Measurements from ENCODE around the gene CHST14. TPM values are rescaled to one million over a fixed set of nuclear protein-coding genes. Genes with fewer than 3 reads are reported as not detected.

The CHST14 gene
- total RNA-seq, 1 experiment from 2014 or later, result 30.2 TPM

DNA sequence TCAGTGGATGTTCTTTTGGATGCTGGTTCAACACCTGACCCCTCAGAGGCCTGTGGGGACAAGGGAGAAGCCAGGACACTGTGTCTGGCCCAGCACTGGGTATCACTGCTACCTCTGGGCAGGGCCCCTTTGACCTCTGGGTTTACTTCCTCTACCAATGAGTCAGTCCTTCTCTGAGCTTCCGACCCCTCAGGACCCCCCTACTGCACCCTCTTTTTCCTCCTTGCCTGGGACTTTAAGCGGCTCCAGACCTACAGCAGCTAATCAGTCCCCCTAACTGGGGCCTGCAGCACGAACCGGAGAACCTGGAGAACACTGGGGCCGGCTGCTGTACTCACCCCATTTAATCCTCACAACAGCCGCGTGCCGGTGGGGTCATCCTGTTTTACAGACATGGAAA is 3.8 kb downstream of the CHST14 start:
- no peak overlapping the region for H3K27ac ChIP-seq
- DNase-seq (ENCODE audit: low read depth in 1 of 2, low spot score in 2 of 2), result no peak
- peaks cover 28% of the 10 kb centered on the region for H3K4me1 ChIP-seq (replicated peaks)
- no peak overlapping the region for H3K4me3 ChIP-seq
- H3K36me3 ChIP-seq, result peaks cover 15% of the 10 kb centered on the region; the same call in 1 of the 2 replicates
- no peaks in the 10 kb centered on the region for H3K9me3 ChIP-seq (replicated peaks)
- H3K27me3 ChIP-seq (replicated peaks), result no peaks in the 10 kb centered on the region; the same call in 1 of the 2 replicates

DNA sequence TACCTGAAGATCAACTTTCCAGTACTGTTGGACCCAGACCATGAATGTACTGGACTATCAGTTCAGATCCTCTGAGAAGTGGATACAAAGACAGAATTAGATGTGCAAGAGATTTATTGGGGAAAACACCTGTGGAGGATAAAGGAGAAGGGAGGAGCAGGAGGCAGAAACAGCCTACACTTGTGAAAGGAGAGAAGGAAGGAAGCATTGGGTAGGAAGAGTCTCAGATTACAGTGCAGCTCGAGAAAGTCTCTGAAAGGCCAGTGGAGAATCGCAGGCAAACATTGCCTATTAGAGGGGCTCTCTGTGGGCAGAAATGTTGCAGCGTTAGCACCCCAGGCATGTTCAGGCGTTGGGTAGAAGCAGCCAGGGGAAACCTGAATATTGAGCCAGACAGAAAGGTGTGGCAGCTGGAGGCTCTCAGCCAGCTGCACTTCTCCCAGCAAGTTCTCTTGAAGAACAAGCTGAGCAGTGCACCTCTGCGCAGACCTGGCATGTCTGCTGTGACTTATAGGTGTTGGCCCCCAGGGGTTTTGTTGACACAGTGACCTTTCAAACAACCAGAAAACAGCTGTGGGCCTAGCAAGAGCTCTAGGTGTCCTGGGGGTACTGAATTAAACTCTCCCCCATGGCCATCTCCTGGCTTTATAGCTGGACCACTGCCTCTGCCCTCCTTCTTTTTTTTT is 7.0 kb downstream of the CHST14 start:
- no peaks in the 10 kb centered on the region for H3K9me3 ChIP-seq (replicated peaks)
- H3K27me3 ChIP-seq (replicated peaks), result peaks cover 5% of the 10 kb centered on the region; the same call in 1 of the 2 replicates
- DNase-seq (ENCODE audit: low read depth in 1 of 2, low spot score in 2 of 2), result no peak
- no peaks in the 10 kb centered on the region for H3K36me3 ChIP-seq
- H3K4me1 ChIP-seq (replicated peaks), result peaks cover 1% of the 10 kb centered on the region; the same call in 1 of the 2 replicates
- H3K27ac ChIP-seq, result no peak overlapping the region
- H3K4me3 ChIP-seq, result no peak overlapping the region

DNA sequence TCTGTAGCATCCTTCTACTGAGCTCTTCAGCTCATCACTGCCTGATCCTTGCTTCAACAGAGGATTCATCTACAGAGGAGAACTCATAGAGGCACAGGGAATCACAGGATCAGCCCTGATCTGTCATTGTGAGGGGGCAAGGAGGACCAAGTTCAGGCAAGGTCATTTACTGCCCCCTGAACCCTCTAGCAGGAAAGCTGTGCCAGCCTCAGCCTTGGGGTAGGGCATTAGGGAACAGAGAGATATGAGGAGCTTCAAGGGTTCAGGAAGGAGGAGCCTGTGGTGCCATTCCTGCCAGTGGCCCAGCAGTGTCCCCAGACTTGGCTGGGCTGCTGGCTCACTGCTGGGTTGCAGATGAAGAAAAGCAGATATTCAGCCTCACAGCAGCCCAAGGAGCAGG is 8.2 kb downstream of the CHST14 start:
- Histone ChIP-seq H3K9me3 (replicated peaks) (no peaks in the 10 kb centered on the region), H3K4me1 (replicated peaks) (no peaks in the 10 kb centered on the region), H3K27me3 (replicated peaks) (peaks cover 5% of the 10 kb centered on the region; the same call in 1 of the 2 replicates), H3K4me3 (no peak overlapping the region), H3K36me3 (no peaks in the 10 kb centered on the region), H3K27ac (no peak overlapping the region)
- DNase-seq (ENCODE audit: low read depth in 1 of 2, low spot score in 2 of 2), result no peak

DNA sequence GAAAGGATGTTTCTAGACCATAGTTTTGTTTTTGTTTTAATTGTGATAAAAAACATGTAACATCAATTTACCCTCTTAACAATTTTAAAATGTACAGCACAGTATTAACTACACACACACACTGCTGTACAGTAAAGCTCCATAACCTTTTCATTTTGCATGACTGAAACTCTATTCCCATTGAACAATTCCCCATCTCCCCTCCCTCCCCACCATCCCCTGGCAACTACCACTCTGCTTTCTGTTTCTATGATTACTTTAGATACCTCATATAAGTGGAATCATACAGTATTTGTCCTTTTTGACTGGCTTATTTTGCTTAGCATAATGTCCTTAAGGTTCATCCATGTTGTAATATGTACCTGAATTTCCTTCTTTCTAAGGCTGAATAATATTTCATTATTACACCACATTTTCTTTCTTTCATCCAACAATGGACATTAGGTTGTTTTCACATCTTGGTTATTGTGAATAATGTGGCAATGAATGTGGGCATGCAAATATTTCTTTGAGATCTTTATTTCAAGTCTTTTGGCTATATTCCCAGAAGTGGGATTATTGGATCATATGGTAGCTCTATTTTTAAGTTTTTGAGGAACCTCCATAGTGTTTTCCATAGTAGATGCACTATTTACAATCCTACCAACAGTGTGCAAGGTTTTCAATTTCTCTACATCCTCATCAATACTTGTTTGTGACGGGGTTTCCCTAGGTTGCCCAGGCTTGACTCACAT is 10.7 kb downstream of the CHST14 start:
- no peak for DNase-seq (ENCODE audit: low read depth in 1 of 2, low spot score in 2 of 2)
- no peak overlapping the region for H3K27ac ChIP-seq
- H3K9me3 ChIP-seq (replicated peaks), result no peaks in the 10 kb centered on the region
- H3K36me3 ChIP-seq, result no peaks in the 10 kb centered on the region
- H3K4me3 ChIP-seq, result no peak overlapping the region
- H3K4me1 ChIP-seq (replicated peaks), result no peaks in the 10 kb centered on the region
- H3K27me3 ChIP-seq (replicated peaks), result peaks cover 5% of the 10 kb centered on the region; the same call in 1 of the 2 replicates

DNA sequence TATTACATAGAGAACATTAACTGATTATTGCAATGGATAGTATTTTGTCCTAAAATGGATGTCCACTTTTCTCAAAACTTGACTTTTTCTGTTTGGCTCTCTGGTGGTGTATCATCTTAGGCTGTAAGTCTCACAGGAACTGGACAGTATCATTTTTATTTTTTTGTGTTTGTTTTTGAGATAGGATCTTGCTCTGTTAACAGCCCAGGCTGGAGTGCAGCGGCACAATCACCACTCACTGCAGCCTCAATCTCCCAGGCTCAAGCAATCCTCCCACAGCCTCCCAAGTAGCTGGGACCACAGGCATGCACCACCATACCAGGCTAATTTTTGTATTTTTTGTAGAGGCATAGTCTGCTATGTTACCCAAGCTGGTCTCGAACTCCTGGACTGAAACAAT is 13.1 kb downstream of the CHST14 start:
- no peak for DNase-seq (ENCODE audit: low read depth in 1 of 2, low spot score in 2 of 2)
- 0 out of 2 replicates have a peak, but pooled peaks cover 5% of the 10 kb centered on the region for H3K27me3 ChIP-seq (replicated peaks)
- no peak overlapping the region for H3K4me3 ChIP-seq

DNA sequence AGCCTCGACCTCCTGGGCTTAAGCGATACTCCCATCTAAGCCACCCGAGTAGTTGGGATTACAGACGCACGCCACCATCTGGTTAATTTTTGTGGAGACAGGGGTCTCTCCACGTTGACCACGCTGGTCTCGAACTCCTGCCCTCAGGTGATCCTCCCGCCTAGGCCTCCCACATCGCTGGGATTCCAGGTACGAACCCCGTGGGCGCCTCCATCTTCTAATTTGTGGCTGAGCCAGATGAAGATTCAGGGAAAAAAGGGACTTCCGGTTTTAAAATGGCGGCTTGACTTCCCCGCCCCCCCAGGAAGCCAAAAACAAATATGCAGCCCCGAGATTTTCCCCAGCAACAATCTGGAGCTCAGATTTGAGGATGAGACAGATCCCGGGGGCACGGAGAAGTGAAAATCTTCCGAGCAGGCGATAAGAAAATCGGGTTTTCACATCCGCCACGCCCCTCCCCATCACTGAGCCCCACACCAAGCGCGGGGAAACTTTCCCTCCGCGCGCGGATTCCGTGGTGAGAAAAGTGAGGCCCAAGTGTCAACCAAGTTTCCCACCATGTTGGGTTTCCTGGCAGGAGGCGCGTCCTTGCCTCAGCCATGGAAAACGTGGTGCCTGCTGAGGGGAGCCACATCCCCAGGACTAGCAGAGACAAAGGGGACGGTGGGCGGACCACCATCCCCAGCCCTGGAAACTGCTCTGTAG is 15.4 kb downstream of the CHST14 start:
- H3K27ac ChIP-seq, result no peak overlapping the region
- 0 out of 2 replicates have a peak, but pooled peaks cover 5% of the 10 kb centered on the region for H3K27me3 ChIP-seq (replicated peaks)
- no peak for DNase-seq (ENCODE audit: low read depth in 1 of 2, low spot score in 2 of 2)
- no peaks in the 10 kb centered on the region for H3K4me1 ChIP-seq (replicated peaks)
- no peaks in the 10 kb centered on the region for H3K9me3 ChIP-seq (replicated peaks)
- no peaks in the 10 kb centered on the region for H3K36me3 ChIP-seq
- no peak overlapping the region for H3K4me3 ChIP-seq

More for the DNA sequence above, 13.1 kb downstream of the CHST14 start:
- Histone ChIP-seq H3K36me3 (no peaks in the 10 kb centered on the region), H3K27ac (no peak overlapping the region), H3K4me1 (replicated peaks) (no peaks in the 10 kb centered on the region), H3K9me3 (replicated peaks) (no peaks in the 10 kb centered on the region)

DNA sequence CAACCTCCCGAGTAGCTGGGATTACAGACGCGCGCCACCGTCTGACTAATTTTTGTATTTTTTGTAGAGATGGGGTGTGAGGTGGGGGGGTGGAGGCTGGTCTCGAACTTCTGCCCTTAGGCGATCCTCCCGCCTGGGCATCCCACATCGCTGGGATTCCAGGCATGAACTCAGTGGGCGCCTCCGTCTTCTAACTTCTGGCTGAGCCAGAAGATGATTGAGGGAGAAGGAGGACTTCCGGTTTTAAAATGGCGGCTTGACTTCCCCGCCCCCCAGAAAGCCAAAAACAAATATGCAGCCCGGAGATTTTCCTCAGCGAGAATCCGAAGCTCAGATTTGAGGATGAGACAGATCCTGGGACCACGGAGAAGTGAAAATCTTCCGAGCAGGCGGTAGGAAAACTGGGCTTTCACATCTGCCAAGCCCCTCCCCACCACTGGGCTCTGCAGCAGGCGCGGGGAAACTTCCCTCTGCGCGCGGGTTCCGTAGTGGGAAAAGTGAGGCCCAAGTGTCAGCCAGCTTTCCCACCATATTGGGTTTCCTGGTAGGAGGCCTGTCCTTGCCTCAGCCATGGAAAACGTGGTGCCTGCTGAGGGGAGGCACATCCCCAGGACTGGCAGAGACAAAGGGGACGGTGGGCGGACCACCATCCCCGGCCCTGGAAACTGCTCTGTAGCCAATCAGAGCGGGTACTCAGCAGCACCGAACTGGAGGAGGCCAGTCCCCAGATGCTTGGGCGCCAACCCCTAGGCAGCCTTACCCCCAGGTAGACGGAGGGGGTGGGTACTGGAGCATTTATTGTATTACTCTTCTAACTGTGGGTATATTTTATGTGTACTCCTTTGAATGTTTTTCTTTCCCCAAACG is 17.3 kb downstream of the CHST14 start:
- no peak for DNase-seq (ENCODE audit: low read depth in 1 of 2, low spot score in 2 of 2)
- Histone ChIP-seq H3K27ac (no peak overlapping the region), H3K9me3 (replicated peaks) (no peaks in the 10 kb centered on the region), H3K4me3 (no peak overlapping the region), H3K27me3 (replicated peaks) (no peaks in the 10 kb centered on the region), H3K36me3 (no peaks in the 10 kb centered on the region), H3K4me1 (replicated peaks) (no peaks in the 10 kb centered on the region)

DNA sequence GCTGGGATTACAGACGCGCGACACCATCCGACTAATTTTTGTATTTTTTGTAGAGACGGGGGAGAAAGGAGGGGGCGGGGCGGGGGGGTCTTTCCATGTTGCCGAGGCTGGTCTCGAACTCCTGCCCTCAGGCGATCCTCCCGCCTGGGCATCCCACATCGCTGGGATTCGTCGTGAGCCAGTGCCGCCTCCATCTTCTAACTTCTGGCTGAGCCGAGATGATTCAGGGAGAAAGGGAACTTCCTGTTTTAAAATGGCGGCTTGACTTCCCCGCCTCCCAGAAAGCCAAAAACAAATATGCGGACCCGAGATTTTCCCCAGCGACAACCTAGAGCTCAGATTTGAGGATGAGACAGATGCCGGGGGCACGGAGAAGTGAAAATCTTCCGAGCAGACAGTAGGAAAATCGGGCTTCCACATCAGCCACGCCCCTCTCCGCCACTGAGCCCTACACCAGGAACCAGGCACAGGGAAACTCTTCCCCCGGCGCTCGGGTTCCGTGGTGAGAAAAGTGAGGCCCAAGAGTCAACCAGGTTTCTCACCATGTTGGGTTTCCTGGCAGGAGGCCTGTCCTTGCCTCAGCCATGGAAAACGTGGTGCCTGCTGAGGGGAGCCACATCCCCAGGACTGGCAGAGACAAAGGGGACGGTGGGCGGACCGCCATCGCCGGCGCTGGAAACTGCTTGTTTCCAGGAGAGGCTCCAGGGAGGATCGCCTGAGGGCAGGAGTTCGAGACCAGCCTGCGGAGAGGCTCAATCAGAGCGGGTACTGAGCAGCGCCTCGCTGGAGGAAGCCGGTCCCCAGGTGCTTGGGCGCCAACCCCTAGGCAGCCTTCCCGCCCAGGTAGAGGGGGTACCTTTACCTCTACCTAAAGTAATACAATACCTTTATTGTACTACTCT is 18.7 kb downstream of the CHST14 start:
- H3K4me1 ChIP-seq (replicated peaks), result 0 out of 2 replicates have a peak, but pooled peaks cover 4% of the 10 kb centered on the region
- no peak for DNase-seq (ENCODE audit: low read depth in 1 of 2, low spot score in 2 of 2)
- no peaks in the 10 kb centered on the region for H3K9me3 ChIP-seq (replicated peaks)
- no peak overlapping the region for H3K27ac ChIP-seq
- no peaks in the 10 kb centered on the region for H3K36me3 ChIP-seq
- H3K4me3 ChIP-seq, result no peak overlapping the region
- H3K27me3 ChIP-seq (replicated peaks), result no peaks in the 10 kb centered on the region; the same call in 1 of the 2 replicates

DNA sequence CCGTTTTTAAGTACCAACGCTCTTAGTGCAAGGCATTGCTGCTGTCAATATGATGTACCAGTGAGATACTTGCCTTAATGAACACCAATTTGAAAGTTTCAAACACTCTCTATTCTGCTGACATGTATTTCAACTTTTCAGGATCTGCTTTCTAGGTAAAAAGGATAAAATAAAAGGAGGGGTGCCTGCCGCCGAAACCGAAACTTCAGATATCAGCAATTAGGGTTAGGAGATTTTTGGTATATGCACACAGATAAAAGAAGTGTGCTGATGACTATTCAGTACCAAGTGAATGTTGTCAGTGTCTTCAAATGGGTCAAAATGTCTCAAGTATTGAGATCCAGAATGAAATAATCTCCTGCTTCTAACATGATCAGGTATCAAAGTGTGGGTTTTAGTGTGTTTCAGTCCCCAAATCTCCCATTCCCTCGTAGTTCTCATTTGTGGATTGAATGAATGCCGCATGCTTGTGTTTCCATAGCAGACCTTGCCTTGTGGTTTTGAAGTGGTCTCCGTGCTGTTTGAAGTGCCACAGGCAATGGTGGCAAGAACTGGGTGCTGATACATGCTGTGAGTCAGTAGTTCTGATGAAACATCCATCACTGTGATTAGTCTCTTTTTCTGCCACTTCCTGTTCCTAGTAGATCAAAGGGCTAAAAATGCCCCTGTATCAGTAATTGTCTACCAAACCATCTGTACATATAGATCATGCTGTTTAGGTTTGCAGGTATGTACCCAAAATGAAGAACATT is 22.5 kb downstream of the CHST14 start:
- H3K4me3 ChIP-seq, result no peak overlapping the region
- H3K4me1 ChIP-seq (replicated peaks), result 0 out of 2 replicates have a peak, but pooled peaks cover 4% of the 10 kb centered on the region
- no peak for DNase-seq (ENCODE audit: low read depth in 1 of 2, low spot score in 2 of 2)
- peaks cover 4% of the 10 kb centered on the region; the same call in 1 of the 2 replicates for H3K27me3 ChIP-seq (replicated peaks)
- no peak overlapping the region for H3K27ac ChIP-seq
- H3K36me3 ChIP-seq, result no peaks in the 10 kb centered on the region
- no peaks in the 10 kb centered on the region for H3K9me3 ChIP-seq (replicated peaks)

DNA sequence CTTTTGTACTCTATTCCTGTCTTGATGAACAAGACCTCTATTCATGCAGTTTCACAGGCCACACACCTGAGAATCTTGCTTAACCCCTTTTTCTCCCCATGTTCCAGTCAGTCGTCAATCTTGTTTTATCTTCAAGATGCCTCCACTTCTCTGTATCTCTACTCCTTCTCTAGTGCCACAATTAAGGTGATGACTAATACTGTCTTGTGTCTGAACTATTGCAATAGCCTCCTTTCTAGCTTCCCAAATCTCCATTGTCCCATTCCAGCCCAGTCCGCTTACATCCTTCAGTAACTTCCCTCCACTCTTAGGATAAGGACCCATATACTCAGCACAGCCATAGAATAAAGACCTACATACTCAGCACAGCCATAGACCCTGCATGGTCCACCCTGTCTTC is 24.7 kb downstream of the CHST14 start:
- no peak overlapping the region for H3K27ac ChIP-seq
- DNase-seq (ENCODE audit: low read depth in 1 of 2, low spot score in 2 of 2), result no peak
- no peak overlapping the region for H3K4me3 ChIP-seq
- no peaks in the 10 kb centered on the region for H3K9me3 ChIP-seq (replicated peaks)
- H3K27me3 ChIP-seq (replicated peaks), result peaks cover 4% of the 10 kb centered on the region; the same call in 1 of the 2 replicates
- no peaks in the 10 kb centered on the region for H3K36me3 ChIP-seq
- peaks cover 9% of the 10 kb centered on the region for H3K4me1 ChIP-seq (replicated peaks)

DNA sequence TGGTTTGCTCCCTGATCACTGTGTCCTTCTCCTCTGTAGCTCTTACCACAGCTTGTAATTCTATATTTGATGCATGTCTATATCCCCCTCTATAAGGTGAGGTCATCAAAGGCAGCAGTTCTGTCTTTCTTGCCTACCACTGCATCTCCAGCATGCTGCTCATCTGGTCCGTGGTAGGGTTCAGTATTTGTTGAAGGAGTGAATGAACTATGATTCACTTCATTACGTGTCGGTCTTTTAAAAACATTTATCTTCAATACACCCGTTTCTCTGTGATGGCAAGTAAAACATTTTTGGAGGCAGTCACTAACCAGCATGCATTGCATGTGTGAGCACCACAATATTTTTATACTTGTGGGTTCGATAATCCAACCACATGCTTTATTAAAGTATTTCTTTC is 27.6 kb downstream of the CHST14 start:
- no peak for DNase-seq (ENCODE audit: low read depth in 1 of 2, low spot score in 2 of 2)
- Histone ChIP-seq H3K36me3 (no peaks in the 10 kb centered on the region), H3K27me3 (replicated peaks) (peaks cover 4% of the 10 kb centered on the region; the same call in 1 of the 2 replicates), H3K27ac (no peak overlapping the region), H3K4me3 (no peak overlapping the region), H3K4me1 (replicated peaks) (peaks cover 13% of the 10 kb centered on the region), H3K9me3 (replicated peaks) (no peaks in the 10 kb centered on the region)

DNA sequence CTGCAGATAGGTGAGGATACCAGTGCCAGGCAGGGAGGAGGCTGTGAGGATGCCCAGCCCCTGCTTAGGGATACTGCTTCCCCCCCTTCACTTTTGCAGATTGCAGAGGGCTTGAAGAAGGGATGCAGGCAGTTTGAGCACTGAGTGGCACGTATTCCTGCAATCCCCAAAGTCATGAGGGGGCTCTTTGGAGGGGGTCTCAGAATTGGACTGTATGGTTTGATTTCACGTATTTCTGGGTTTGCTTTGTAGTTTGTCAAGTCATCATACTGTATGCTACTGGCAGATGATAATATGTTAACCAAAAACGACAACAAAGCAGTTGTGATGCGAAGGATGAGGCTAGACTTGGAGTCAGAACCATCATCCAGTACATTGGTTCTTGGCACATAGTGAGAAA is 28.1 kb downstream of the CHST14 start:
- DNase-seq (ENCODE audit: low read depth in 1 of 2, low spot score in 2 of 2), result no peak
- H3K27ac ChIP-seq, result no peak overlapping the region
- no peaks in the 10 kb centered on the region for H3K9me3 ChIP-seq (replicated peaks)
- no peaks in the 10 kb centered on the region for H3K36me3 ChIP-seq
- H3K4me3 ChIP-seq, result no peak overlapping the region
- H3K4me1 ChIP-seq (replicated peaks), result peaks cover 12% of the 10 kb centered on the region
- H3K27me3 ChIP-seq (replicated peaks), result peaks cover 4% of the 10 kb centered on the region; the same call in 1 of the 2 replicates
